ENCODE measurements around the gene EMB. TPM values are rescaled to one million over a fixed set of nuclear protein-coding genes. Genes with fewer than 3 reads are reported as not detected.
"Not testable (repeated sequence)": the region's sequence is repeated elsewhere in the genome, so short reads cannot be mapped to it uniquely, and the experiment has no call there.

Gene EMB
- total RNA-seq, 8 experiments from 2014 or later: 0.51 to 19.6 (median 14.0) TPM

- H3K4me3 ChIP-seq: no peak overlapping the region
- 0 to 100% (median 73%) methylated on average over 1 to 4 of the region's 4 CpGs for WGBS, 10 experiments
- no peaks in the 10 kb centered on the region for H3K4me1 ChIP-seq (replicated peaks in 1 of 2)
- no peak overlapping the region for H3K27ac ChIP-seq
- in situ Hi-C loops (cut with MboI; ENCODE audit: low pct_unique_long_range_greater_than_20kb in 2 of 9, low sequenced_read_pairs in 9 of 9, unreplicated experiment in 9 of 9): no loop called here
- no peak for ATAC-seq (replicated peaks in 6 of 8)
Measured at GRCh38 chr5:50415912-50416311, 25.2 kb downstream of the EMB start.

GRCh38 chr5:50410932-50411331, 30.2 kb downstream of the EMB start:
- ATAC-seq (replicated peaks in 6 of 8); H3K4me3 ChIP-seq; H3K4me1 ChIP-seq (replicated peaks in 1 of 2); in situ Hi-C loops (cut with MboI; ENCODE audit: low pct_unique_long_range_greater_than_20kb in 2 of 9, low sequenced_read_pairs in 9 of 9, unreplicated experiment in 9 of 9); H3K27ac ChIP-seq: not testable (repeated sequence)

- WGBS, 10 experiments: 0 to 100% (median 79%) methylated on average over 1 of the region's 1 CpG; no CpG with 5 or more reads in 4 of the 10 experiments
- Histone ChIP-seq H3K4me1 (replicated peaks in 1 of 2) (no peaks in the 10 kb centered on the region), H3K27ac (no peak overlapping the region), H3K4me3 (no peak overlapping the region)
- in situ Hi-C loops (cut with MboI; ENCODE audit: low pct_unique_long_range_greater_than_20kb in 2 of 9, low sequenced_read_pairs in 9 of 9, unreplicated experiment in 9 of 9): no loop called here
- ATAC-seq (replicated peaks in 6 of 8): no peak
Measured at GRCh38 chr5:50406877-50407276, 34.2 kb downstream of the EMB start.

- ATAC-seq (replicated peaks in 6 of 8): no peak
- in situ Hi-C loops (cut with MboI; ENCODE audit: low pct_unique_long_range_greater_than_20kb in 2 of 9, low sequenced_read_pairs in 9 of 9, unreplicated experiment in 9 of 9): no loop called here
Measured at GRCh38 chr5:50401336-50401735, 39.8 kb downstream of the EMB start.

GRCh38 chr5:50393925-50394609, 47.0 kb downstream of the EMB start:
- H3K27ac ChIP-seq; H3K4me1 ChIP-seq (replicated peaks in 1 of 2); ATAC-seq (replicated peaks in 6 of 8); H3K4me3 ChIP-seq: not testable (repeated sequence)
- in situ Hi-C loops (cut with MboI; ENCODE audit: low pct_unique_long_range_greater_than_20kb in 2 of 9, low sequenced_read_pairs in 9 of 9, unreplicated experiment in 9 of 9): loop anchor here in 1 of 9 experiments (25.0 kb wide), 1 partner anchor 107 kb away; no protein-coding TSS in a partner anchor
- WGBS, 10 experiments: 0 to 100% (median 85%) methylated on average over 1 to 2 of the region's 2 CpGs

More at GRCh38 chr5:50401336-50401735, 39.8 kb downstream of the EMB start:
- H3K27ac ChIP-seq: no peak overlapping the region
- H3K4me1 ChIP-seq (replicated peaks in 1 of 2): no peaks in the 10 kb centered on the region
- 0 to 100% (median 56%) methylated on average over 1 to 3 of the region's 3 CpGs; no CpG with 5 or more reads in 1 of the 10 experiments for WGBS, 10 experiments
- no peak overlapping the region for H3K4me3 ChIP-seq

GRCh38 chr5:50392289-50392688, 48.8 kb downstream of the EMB start:
- not testable (repeated sequence) for H3K4me3 ChIP-seq; ATAC-seq (replicated peaks in 6 of 8); H3K27ac ChIP-seq; H3K4me1 ChIP-seq (replicated peaks in 1 of 2)
- in situ Hi-C loops (cut with MboI; ENCODE audit: low pct_unique_long_range_greater_than_20kb in 2 of 9, low sequenced_read_pairs in 9 of 9, unreplicated experiment in 9 of 9): loop anchor here in 1 of 9 experiments (25.0 kb wide), 1 partner anchor 105 kb away; no protein-coding TSS in a partner anchor
- WGBS, 10 experiments: 26 to 100% (median 90%) methylated on average over 2 to 3 of the region's 3 CpGs; no CpG with 5 or more reads in 4 of the 10 experiments

GRCh38 chr5:50384381-50384780, 56.7 kb downstream of the EMB start:
- H3K27ac ChIP-seq; H3K4me3 ChIP-seq; ATAC-seq (replicated peaks in 6 of 8); H3K4me1 ChIP-seq (replicated peaks in 1 of 2): not testable (repeated sequence)
- WGBS, 10 experiments: 0 to 100% (median 64%) methylated on average over 1 to 2 of the region's 2 CpGs; no CpG with 5 or more reads in 1 of the 10 experiments
- in situ Hi-C loops (cut with MboI; ENCODE audit: low pct_unique_long_range_greater_than_20kb in 2 of 9, low sequenced_read_pairs in 9 of 9, unreplicated experiment in 9 of 9): loop anchor here in 1 of 9 experiments (25.0 kb wide), 1 partner anchor 97 kb away; no protein-coding TSS in a partner anchor

GRCh38 chr5:50376696-50377095, 64.4 kb downstream of the EMB start:
- not testable (repeated sequence) for H3K4me1 ChIP-seq (replicated peaks in 1 of 2); H3K4me3 ChIP-seq; ATAC-seq (replicated peaks in 6 of 8); H3K27ac ChIP-seq
- no CpG with 5 or more reads among the region's 11 CpGs for WGBS, 10 experiments
- in situ Hi-C loops (cut with MboI; ENCODE audit: low pct_unique_long_range_greater_than_20kb in 2 of 9, low sequenced_read_pairs in 9 of 9, unreplicated experiment in 9 of 9): loop anchor here in 1 of 9 experiments (25.0 kb wide), 1 partner anchor 89 kb away; no protein-coding TSS in a partner anchor

GRCh38 chr5:50369287-50370033, 71.6 kb downstream of the EMB start:
- WGBS, 10 experiments: 0 to 100% (median 80%) methylated on average over 2 of the region's 16 CpGs; no CpG with 5 or more reads in 7 of the 10 experiments
- ATAC-seq (replicated peaks in 6 of 8); in situ Hi-C loops (cut with MboI; ENCODE audit: low pct_unique_long_range_greater_than_20kb in 2 of 9, low sequenced_read_pairs in 9 of 9, unreplicated experiment in 9 of 9); H3K27ac ChIP-seq; H3K4me1 ChIP-seq (replicated peaks in 1 of 2); H3K4me3 ChIP-seq: not testable (repeated sequence)

GRCh38 chr5:50365426-50366251, 75.4 kb downstream of the EMB start:
- peak in 2 of 8 experiments; percentile 40 to 57 for ATAC-seq (replicated peaks in 6 of 8)
- in situ Hi-C loops (cut with MboI; ENCODE audit: low pct_unique_long_range_greater_than_20kb in 2 of 9, low sequenced_read_pairs in 9 of 9, unreplicated experiment in 9 of 9): no loop called here
- H3K4me1 ChIP-seq (replicated peaks in 1 of 2): no peaks in the 10 kb centered on the region
- 0 to 73% (median 58%) methylated on average over 2 to 8 of the region's 8 CpGs for WGBS, 10 experiments
- no peak overlapping the region for H3K4me3 ChIP-seq
- no peak overlapping the region for H3K27ac ChIP-seq

GRCh38 chr5:50364535-50365309, 76.4 kb downstream of the EMB start:
- H3K27ac ChIP-seq; H3K4me3 ChIP-seq; ATAC-seq (replicated peaks in 6 of 8); in situ Hi-C loops (cut with MboI; ENCODE audit: low pct_unique_long_range_greater_than_20kb in 2 of 9, low sequenced_read_pairs in 9 of 9, unreplicated experiment in 9 of 9); H3K4me1 ChIP-seq (replicated peaks in 1 of 2): not testable (repeated sequence)
- WGBS, 10 experiments: 11 to 100% (median 81%) methylated on average over 1 to 6 of the region's 6 CpGs; no CpG with 5 or more reads in 2 of the 10 experiments

GRCh38 chr5:50359187-50359586, 81.9 kb downstream of the EMB start:
- no peak for ATAC-seq (replicated peaks in 6 of 8)
- Histone ChIP-seq H3K4me1 (replicated peaks in 1 of 2) (no peaks in the 10 kb centered on the region), H3K27ac (no peak overlapping the region), H3K4me3 (no peak overlapping the region)
- in situ Hi-C loops (cut with MboI; ENCODE audit: low pct_unique_long_range_greater_than_20kb in 2 of 9, low sequenced_read_pairs in 9 of 9, unreplicated experiment in 9 of 9): no loop called here

Data from motor neuron (in vitro differentiated cells).